Left hindlimb (tissue), 1 donor: Measurements from ENCODE around the gene ADGRG4.
"Not testable (repeated sequence)": the region's sequence is repeated elsewhere in the genome, so short reads cannot be mapped to it uniquely, and the experiment has no call there.

Experiments used
- DNase-seq: peaks from one replicate; pipeline ENCODE4 v3.0.0-alpha.2; 2018

The ADGRG4 gene

GRCh38 chrX:136395271-136395670, 94.5 kb downstream of the ADGRG4 start:
- DNase-seq = no peak

DNA sequence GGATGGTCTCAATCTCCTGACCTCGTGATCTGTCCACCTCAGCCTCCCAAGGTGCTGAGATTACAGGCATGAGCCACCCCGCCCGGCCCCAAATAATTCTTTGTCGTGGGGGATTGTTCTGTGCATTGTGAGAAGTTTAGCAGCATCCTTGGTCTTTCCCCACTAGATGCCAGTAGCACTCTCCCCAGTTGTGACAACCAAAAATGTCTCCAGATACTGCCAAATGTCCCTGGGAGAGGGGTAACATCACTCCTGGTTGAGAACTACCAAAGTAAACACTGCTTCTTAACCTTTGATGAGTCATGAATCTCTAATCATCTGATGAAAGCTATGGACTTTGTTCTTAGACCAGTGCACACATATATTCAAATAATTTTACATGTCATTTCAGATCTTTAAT, 96.2 kb downstream of the ADGRG4 start:
- no peak for DNase-seq

- DNase-seq = no peak
Observed at GRCh38 chrX:136405126-136405525, 104.4 kb downstream of the ADGRG4 start.

- DNase-seq = no peak
Observed at GRCh38 chrX:136417806-136418205, 117.0 kb downstream of the ADGRG4 start.

DNA sequence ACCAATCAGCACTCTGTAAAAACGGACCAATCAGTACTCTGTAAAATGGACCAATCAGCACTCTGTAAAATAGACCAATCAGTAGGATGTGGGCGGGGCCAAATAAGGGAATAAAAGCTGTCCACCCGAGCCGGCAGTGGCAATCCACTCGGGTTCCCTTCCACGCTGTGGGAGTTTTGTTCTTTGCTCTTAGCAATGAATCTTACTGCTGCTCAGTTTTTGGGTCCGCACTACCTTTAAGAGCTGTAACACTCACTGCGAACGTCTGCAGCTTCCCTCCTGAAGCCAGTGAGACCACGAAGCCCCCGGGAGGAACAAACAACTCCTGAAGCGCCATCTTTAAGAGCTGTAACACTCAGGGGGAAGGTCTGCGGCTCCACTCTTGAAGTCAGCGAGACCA, 120.6 kb downstream of the ADGRG4 start:
- DNase-seq = no peak

GRCh38 chrX:136423724-136424123, 123.0 kb downstream of the ADGRG4 start:
- DNase-seq = no peak

DNA sequence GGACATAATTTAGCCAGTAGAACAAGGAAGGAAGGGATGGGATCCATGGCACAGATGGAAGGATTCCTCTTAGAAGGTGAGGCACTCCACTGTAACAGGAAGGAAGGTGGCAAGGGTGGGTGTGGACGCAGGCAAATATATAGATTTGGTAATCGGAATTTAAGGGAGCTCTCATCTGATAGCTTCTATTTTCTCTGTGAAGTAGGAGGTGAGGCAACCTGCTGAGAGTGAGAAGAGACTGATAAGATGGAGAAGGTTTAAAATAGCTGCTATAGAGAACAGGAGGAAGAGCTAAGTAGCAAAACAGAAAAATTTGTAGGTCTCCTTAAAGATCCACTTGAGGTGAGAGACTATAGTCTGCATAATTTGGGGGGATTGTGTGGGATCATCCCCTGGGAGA, 125.2 kb downstream of the ADGRG4 start:
- DNase-seq = no peak

DNA sequence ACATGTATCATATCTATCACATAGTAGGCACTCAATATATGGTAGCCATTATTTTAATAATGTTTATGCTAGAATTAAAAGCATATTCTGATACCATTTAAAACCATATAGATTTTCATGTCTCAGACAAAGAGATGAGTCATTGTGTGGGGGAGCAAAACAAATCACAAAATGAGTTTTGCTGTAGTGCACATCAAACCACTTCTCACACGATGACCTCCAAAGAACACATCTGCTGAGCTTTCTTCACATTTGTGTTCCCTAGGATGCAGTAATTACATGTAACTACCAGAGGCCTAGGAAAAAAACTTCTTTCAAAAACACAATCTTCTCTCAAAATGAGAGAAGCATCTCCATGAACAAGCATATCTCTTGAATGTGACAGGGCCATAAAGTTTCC, 130.9 kb downstream of the ADGRG4 start:
- no peak for DNase-seq

GRCh38 chrX:136437774-136438173, 137.0 kb downstream of the ADGRG4 start:
- DNase-seq = no peak

DNA sequence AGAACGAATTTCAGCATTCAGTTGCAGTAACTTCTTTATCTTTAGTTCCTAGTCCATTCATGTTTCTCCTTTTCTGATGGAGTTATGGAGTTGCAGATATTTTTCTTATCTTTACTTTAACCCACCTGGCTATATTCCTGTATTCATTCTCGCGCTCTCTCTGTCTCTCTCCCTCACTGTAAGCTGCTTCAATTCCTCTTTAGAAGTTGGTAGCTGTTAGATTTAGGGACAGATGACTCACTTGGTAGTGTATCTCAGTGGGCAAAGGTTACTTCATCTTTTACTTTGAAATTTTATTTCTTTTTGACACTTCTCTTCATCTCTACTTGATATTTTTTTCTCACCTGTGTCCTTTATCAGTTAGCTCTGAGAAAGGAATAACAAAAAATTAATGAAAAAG, 137.4 kb downstream of the ADGRG4 start:
- no peak for DNase-seq

DNA sequence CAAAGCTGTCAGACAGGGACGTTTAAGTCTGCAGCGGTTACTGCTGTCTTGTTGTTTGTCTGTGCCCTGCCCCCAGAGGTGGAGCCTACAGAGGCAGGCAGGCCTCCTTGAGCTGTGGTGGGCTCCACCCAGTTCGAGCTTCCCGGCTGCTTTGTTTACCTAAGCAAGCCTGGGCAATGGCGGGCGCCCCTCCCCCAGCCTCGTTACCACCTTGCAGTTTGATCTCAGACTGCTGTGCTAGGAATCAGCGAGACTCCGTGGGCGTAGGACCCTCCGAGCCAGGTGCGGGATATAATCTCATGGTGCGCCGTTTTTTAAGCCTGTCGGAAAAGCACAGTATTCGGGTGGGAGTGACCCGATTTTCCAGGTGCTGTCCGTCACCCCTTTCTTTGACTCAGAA, 144.9 kb downstream of the ADGRG4 start:
- not testable (repeated sequence) for DNase-seq

GRCh38 chrX:136446208-136446607, 145.4 kb downstream of the ADGRG4 start:
- no peak for DNase-seq

DNA sequence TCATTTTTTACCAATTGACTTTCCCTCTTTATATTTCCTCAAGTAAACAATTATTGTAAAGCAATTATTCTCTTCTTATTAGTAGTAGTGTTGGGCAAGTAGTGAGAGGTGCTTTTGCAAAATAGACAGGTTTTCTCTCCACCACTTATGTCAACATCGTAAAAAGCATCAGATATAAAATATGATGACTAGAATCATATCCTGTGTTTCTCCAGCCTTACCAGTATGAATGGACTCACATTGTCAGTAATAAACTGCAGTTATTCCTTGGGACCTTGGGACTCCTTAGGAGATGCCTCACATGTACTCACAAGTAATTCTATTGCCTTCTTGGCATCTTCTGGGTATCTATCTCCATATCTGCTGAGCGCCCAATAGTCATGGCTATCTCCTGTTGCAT, 146.5 kb downstream of the ADGRG4 start:
- DNase-seq = no peak

- DNase-seq = no peak
Observed at GRCh38 chrX:136447968-136448367, 147.2 kb downstream of the ADGRG4 start.

DNA sequence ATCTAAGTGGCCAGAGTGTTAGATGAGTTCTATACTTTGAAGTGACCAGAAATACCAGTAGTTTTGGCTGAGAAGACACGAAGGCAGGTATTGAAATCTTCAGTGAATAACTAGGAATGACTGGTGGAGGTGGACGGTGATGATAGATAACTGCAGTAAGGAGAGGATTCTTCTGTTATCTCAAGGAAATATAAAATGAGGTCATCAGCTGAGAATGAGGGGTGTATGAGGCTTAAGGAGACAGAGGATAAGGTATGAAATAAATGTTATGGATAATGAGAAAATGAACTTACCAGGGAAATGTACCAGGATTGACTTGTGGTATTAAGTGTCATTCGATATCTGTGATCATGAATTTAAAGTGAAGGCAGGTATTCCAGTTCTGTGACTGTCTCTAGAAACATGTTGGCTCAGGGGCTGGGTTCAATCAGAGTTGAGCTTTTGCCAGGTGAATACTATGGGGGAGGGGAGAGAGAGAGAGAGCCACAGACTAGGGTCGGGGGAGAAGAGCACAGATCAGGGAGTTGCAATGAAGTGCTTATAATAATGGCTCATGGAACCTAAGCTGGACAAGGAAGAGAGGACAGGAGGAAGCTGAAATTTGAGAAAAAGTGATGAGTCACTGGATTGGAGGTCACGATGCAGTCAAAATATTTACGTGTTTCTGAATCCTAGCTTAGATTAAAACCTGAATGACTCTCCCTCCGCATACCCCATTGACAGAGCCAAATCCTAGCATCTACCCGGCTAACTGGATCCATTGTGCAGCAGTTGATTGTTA, 149.5 kb downstream of the ADGRG4 start:
- DNase-seq = no peak

DNA sequence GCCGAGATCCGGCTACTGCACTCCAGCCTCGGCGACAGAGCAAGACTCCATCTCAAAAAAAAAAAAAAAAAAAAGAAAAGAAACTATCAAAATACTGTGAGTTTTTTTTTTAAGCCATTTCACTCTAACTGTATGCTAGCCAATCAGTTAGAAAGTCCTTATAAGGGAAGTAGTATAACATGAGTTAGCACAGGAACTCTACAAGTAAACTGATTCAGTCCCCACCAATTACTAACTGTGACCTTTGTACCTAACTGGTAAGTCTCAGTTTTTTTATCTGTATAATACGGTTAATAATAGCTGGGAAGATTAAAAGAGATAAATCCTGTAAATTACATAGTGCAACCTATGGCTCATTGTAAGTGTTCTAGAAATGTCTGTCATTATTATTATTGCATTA, 151.9 kb downstream of the ADGRG4 start:
- DNase-seq = no peak

- DNase-seq = no peak
Observed at GRCh38 chrX:136453114-136453513, 152.4 kb downstream of the ADGRG4 start.

- DNase-seq = no peak
Observed at GRCh38 chrX:136453771-136454170, 153.0 kb downstream of the ADGRG4 start.

DNA sequence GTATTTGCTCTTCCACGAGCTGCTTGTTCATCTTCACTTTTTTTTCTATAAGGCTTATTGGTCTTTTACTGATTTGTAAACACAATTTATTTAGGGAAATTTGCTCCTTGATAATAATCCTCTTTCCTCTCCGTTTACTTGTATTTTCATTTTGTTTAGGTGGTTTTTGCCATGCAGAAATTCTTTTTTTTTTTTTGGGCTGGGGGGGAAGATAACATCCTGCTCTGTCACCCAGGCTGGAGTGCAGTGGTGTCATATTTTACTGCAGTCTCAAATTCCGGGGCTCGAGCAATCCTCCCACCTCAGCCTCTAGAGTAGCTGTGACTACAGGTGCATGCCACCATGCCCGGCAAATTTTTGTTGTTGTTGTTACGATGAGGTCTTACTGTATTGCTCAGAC, 155.4 kb downstream of the ADGRG4 start:
- DNase-seq = no peak

DNA sequence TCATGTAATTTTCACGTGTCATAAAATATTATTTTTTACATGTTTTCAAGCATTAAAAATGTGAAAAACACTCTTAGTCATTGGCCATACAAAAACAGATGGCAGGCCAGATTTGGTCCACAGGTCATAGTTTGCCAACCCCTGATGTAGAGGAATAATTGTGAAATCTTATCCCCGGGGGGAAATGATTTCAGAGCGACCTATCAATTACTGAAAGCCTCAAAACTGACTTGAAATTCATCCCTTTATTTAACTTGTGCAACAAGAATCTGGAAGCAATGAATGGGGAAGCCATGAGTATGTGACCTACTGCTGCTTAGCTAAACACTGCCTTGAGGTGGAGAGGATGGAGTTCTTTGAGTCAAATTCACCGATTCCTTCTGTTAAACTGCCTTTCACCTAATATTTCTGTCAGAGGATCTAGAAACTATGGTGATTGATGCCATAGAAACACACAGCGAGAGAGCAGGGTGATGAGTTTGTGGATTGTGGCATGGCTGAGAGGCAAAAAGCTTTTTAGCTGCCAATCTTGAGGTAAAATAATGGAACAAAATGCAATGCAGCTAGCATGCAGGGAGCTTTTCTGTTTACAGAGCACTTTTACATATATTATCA, 156.6 kb downstream of the ADGRG4 start:
- DNase-seq = no peak

- DNase-seq = no peak
Observed at GRCh38 chrX:136464589-136464988, 163.8 kb downstream of the ADGRG4 start.
